HL-60/S4 (cell line): ENCODE results near the gene LRRC55.

Experiments
- in situ Hi-C: fragments of 300-500 bp; cut with MboI; formaldehyde crosslinking; loops from 2 replicates; pipeline ENCODE4 v1.14.3; 2022; ENCODE audit warnings: low sequenced_read_pairs

Gene LRRC55

DNA sequence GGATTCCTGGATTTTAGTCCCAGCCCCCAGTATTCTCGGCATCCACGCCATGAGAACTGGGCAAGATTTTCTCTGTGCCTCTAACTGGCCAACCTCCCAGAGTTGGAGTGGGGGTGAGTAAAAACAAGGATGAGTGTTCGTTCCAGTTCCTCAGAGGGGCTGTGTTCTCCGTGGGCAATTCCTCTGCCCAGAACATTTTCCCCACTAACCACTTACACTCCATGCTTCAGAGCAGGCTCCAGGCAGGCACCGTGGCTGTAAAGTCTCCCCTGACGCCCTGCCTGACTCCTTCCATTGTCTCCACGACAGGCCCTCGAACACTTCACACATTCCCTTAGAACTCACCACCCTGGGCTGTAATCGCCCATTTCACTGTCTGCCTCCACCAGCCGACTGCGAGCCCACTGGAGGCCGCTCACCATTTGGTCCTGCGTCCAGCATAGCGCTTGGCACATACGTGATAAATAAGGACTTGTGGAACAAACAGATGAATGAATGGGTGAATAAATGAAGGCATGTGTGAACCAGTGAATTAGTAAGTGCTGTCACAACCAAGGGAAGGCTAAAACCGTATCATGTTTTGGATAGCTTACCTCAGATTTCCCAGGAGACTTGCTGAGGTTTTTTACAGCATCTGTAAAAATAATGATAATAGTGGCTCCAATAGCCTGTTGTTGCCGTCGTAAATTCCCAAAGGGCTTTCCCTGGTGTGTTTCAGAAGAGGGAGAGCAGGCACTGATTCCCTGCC, 49.2 kb downstream of the LRRC55 start:
- in situ Hi-C loops, result loop anchor here (25.0 kb wide), 1 partner anchor 394 kb away; no protein-coding TSS in a partner anchor

DNA sequence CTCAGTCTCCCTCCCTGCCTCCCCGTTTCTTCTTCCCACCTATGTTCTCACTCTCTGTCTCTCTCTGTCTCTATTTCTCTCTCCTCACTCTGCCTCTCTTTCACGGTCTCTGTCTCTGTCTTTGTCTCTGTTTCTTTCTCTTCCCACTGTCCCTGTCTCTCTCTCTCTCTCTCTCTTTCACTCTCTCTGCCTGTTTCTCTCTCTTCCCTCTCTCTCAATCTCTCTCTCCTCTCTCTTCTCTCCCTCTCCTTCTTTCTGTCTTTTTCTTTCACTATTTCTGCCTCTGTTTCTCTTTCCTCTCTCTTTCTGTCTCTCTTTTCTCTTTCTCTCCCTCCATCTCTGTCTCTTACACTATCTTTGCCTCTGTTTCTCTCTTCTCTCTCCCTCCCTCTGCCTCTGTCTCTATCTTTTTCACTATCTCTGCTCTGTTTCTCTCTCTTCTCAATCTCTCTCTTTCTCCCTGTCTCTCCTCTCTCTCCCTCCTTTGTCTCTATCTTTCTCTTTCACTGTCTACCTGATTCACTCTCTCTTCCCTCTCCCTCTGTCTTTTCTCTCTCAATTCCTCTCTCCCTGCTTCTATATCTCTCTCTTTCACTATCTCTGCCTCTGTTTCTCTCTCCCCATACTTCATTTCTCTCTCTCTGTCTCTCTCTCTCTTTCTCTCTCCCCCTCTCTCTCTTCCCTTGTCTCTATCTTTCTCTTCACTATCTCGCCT, 49.9 kb downstream of the LRRC55 start:
- in situ Hi-C loops, result loop anchor here (25.0 kb wide), 1 partner anchor 394 kb away; no protein-coding TSS in a partner anchor

DNA sequence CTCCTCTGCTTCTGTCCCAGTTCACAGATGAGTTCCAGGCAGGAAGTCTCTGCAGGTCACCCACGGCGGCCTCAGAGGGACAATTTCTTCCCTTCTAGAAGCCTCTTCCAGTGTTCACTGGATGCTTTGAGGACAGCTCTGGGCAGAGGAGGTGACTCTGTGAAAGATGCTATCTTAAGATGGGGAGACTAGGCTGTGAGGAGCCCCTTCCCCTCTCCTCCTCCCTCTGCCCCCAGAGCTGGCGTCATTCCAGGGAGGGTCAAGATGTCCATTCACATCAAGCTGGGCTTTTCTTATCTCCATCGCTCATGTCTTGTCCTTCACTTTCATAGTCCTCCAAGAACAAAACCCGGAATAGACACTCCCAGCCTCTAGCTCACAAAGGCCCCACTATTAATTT, 51.9 kb downstream of the LRRC55 start:
- in situ Hi-C loops, result loop anchor here (25.0 kb wide), 1 partner anchor 396 kb away; no protein-coding TSS in a partner anchor

DNA sequence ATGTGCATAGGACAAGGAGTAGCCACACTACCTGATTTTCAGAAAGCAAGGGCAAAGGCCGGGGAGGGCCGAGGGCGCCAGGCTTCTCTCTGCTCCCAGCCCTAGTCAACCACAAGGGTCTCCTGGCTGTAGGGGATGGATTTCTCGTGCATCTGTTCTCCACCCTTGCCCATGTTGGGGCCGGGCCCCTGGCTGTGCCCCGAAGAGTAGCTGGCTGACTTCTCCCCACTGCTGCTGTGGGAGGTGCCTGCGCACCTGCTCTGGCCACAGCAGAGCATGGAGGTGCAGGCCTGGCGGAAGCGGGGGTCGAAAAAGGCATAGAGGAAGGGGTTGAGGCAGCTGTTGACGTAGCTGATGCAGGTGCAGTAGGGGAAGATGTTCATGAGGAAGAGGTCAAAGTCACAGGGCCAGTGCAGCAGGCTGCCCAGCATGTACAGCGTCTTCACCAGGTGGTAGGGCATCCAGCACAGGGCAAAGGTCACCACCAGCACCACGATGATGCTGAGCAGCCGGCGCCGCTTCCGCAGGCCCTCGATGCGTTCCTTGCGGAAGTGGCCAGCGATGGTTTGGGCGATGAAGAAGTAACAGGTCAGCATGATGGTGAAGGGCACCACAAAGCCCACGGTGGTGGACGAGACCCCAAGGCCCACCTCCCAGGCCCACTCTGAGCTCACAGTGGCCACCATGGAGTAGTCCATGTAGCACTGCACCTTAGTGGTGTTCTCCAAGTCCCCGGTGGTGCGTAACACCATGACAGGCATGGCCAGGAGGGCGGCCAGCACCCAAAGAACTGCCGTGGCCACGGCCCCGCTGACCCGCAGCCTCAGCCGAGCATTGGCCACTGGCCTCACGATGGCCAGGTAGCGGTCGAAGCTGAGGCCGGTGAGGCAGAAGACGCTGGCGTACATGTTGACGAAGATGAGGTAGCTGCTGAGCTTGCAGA, 54.3 kb downstream of the LRRC55 start:
- in situ Hi-C loops, result loop anchor here (25.0 kb wide), 1 partner anchor 399 kb away; no protein-coding TSS in a partner anchor

DNA sequence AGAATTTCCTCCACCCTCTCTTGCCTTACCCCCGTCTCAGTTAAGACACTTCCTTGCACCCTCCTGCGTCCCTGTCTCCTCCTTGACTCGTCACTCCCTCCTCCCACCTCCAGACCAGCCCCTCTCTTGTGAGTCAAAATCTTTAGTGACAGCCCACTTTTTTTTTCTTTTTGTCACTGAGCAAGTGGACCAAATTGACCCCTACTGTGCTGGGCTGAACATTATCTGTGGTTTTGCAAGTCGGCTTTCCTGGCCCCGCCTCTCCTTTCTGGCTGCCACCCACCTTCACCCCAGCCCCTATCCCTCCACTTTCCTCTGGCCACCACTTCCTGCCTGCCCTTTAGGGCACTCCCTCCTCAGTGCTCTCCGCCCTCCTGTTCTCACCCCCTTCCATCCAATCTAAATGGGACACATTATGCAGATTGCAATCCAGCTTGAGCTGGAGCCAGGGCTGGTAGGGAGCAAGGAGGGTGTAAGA, 55.5 kb downstream of the LRRC55 start, which contains the start of gene APLNR:
TSS of gene APLNR (minus strand) at position 47 of the 478 bp plus-strand sequence. CDS start 246 bp downstream, outside the sequence.
- in situ Hi-C loops, result loop anchor here (25.0 kb wide), 1 partner anchor 400 kb away; no protein-coding TSS in a partner anchor

DNA sequence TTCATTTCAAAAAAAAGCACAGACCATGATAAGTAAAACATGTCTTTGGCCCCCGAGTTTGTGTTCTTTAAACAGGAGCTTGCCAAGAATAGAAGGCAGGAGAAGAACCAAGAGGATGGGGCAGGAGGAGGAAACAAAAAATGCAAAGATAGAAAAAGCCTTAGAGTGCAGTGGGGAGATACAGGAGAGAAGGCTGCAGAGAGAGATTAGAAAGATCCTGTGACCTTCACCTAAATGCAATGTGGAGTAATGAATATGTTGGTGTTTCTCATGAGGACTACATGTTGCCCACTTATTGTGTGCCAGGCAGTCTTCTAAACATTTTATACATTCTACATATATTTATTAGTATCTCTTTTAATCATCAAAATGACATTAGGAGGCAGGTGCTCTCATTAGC, 57.6 kb downstream of the LRRC55 start:
- in situ Hi-C loops, result loop anchor here (25.0 kb wide), 1 partner anchor 402 kb away; no protein-coding TSS in a partner anchor

DNA sequence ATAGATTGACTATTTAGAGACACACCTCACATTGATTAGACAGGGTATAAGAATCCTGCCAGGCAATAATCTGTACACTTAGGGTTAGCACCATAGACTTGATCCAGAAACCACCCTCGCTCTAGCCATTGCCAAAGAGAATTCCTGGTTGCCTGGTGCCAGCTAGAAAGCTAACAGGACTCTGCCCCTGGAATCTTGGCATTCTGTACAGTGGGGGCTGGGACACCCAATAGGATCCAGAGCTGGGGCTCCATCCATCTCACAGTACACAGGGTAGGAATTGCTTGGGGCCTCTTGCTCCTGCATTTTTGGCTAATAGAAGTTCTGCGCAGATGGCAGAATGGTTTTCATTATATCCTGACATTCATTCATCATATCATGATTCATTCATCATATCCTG, 58.3 kb downstream of the LRRC55 start:
- in situ Hi-C loops, result loop anchor here (10.0 to 25.0 kb wide), 2 partner anchors 115 to 403 kb away; no protein-coding TSS in a partner anchor

DNA sequence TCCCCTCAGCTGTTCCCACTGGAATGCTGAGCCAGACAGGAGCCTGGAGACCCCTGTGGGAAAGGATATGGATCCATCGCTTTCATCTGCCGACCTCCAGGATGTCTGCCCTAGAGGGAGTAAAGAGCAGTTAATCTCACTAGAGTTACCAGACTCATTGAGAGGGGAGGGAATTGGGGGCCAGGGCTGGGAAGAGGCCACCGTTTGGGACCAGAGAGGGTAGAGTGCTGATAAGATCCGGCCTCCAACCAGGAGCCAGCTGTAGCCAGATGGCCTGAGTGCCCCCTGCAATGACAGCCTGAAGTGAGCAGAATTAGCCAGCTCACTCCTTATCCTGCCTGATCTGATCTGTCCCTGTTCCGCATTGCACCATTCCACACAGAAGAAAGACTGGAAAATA, 59.0 kb downstream of the LRRC55 start:
- in situ Hi-C loops, result loop anchor here (10.0 to 25.0 kb wide), 2 partner anchors 116 to 403 kb away; no protein-coding TSS in a partner anchor
